Neuronal stem cell (in vitro differentiated cells): ENCODE results near the gene PRSS53. TPM values are rescaled to one million over a fixed set of nuclear protein-coding genes. Genes with fewer than 3 reads are reported as not detected.
"Not testable (repeated sequence)": the region's sequence is repeated elsewhere in the genome, so short reads cannot be mapped to it uniquely, and the experiment has no call there.

Experiments used
- DNase-seq: peaks from one replicate; pipeline ENCODE4 v3.0.0-alpha.2; 2013; ENCODE audit warnings: low spot score
- H2AFZ ChIP-seq: one replicate; pipeline ENCODE4 v1.6.1; 2013; ENCODE audit warnings: mild to moderate bottlenecking, low read length, inconsistent platforms
- H2AK5ac ChIP-seq: 2 replicates; pipeline ENCODE4 v1.6.1; 2013; ENCODE audit warnings: low read depth, mild to moderate bottlenecking, inconsistent platforms, low read length, moderate library complexity, mixed read lengths
- H2BK120ac ChIP-seq: 2 replicates; pipeline ENCODE4 v1.6.1; 2013; ENCODE audit warnings: low read depth, mild to moderate bottlenecking, inconsistent platforms, low read length, moderate library complexity, mixed read lengths
- H2BK12ac ChIP-seq: one replicate; pipeline ENCODE4 v1.6.1; 2013; ENCODE audit warnings: low read length, inconsistent platforms
- H2BK15ac ChIP-seq: 2 replicates; pipeline ENCODE4 v1.6.1; 2013; ENCODE audit warnings: mild to moderate bottlenecking, low read length, inconsistent platforms, mixed read lengths
- H2BK5ac ChIP-seq: one replicate; pipeline ENCODE4 v1.6.1; 2013; ENCODE audit warnings: inconsistent platforms, mild to moderate bottlenecking, low read length, moderate library complexity
- H3K14ac ChIP-seq: one replicate; pipeline ENCODE4 v1.6.1; 2013; ENCODE audit warnings: low read length, inconsistent platforms
- H3K18ac ChIP-seq: 2 replicates; pipeline ENCODE4 v1.6.1; 2013; ENCODE audit warnings: low read length, inconsistent platforms
- H3K23ac ChIP-seq: 2 replicates; pipeline ENCODE4 v1.6.1; 2013; ENCODE audit warnings: low read depth, mild to moderate bottlenecking, mixed read lengths, low read length, inconsistent platforms; ENCODE audit not compliant: poor library complexity
- H3K27ac ChIP-seq: replicated peaks from 3 replicates; pipeline ENCODE4 v1.5.1; 2013; ENCODE audit warnings: low read length, inconsistent platforms
- H3K27me3 ChIP-seq, 3 experiments: 2 replicates each; pipeline ENCODE4 v1.6.1; 2013; ENCODE audit warnings: low read length in 3 of 3, mild to moderate bottlenecking in 2 of 3, inconsistent platforms in 1 of 3, low read depth in 1 of 3, mixed read lengths in 1 of 3, moderate library complexity in 1 of 3; ENCODE audit not compliant: control insufficient read depth in 3 of 3, insufficient read depth in 3 of 3
- H3K36me3 ChIP-seq, 2 donors: replicated peaks in 1 of 2; 2 replicates each; pipeline ENCODE4 v1.6.1; 2013; ENCODE audit warnings: low read length in 2 of 2; ENCODE audit not compliant: control insufficient read depth in 2 of 2, insufficient read depth in 2 of 2
- H3K4ac ChIP-seq: 2 replicates; pipeline ENCODE4 v1.6.1; 2013; ENCODE audit warnings: inconsistent platforms, mild to moderate bottlenecking, low read length, moderate library complexity
- H3K4me1 ChIP-seq, 2 donors: 1 replicate in 1 of 2; 2 replicates in 1 of 2; pipeline ENCODE4 v1.6.1; 2013; ENCODE audit warnings: low read length in 2 of 2, low read depth in 1 of 2; ENCODE audit not compliant: control insufficient read depth in 2 of 2, insufficient read depth in 1 of 2
- H3K4me2 ChIP-seq: one replicate; pipeline ENCODE4 v1.6.1; 2013; ENCODE audit warnings: mild to moderate bottlenecking, low read length, inconsistent platforms; ENCODE audit not compliant: insufficient read depth, poor library complexity, severe bottlenecking
- H3K4me3 ChIP-seq, 2 donors: 2 replicates each; pipeline ENCODE4 v1.5.1; 2013; ENCODE audit warnings: low read length in 2 of 2, mild to moderate bottlenecking in 2 of 2, inconsistent platforms in 1 of 2, moderate library complexity in 1 of 2
- H3K79me1 ChIP-seq: one replicate; pipeline ENCODE4 v1.6.1; 2013; ENCODE audit warnings: low read depth, mild to moderate bottlenecking, inconsistent platforms, low read length, moderate library complexity
- H3K9ac ChIP-seq: one replicate; pipeline ENCODE4 v1.6.1; 2013; ENCODE audit warnings: mild to moderate bottlenecking, low read depth, low read length, inconsistent platforms; ENCODE audit not compliant: poor library complexity
- H3K9me3 ChIP-seq, 2 donors: replicated peaks in 1 of 2; 2 replicates each; pipeline versions ENCODE3 to v1.6.1; 2013; ENCODE audit warnings: low read length in 2 of 2, mild to moderate bottlenecking in 2 of 2, inconsistent platforms in 1 of 2, low read depth in 1 of 2, mixed read lengths in 1 of 2, moderate library complexity in 1 of 2; ENCODE audit not compliant: control insufficient read depth in 2 of 2, insufficient read depth in 1 of 2
- H4K8ac ChIP-seq: one replicate; pipeline ENCODE4 v1.6.1; 2013; ENCODE audit warnings: low read depth, mild to moderate bottlenecking, inconsistent platforms, low read length, moderate library complexity
- H4K91ac ChIP-seq: one replicate; pipeline ENCODE4 v1.6.1; 2013; ENCODE audit warnings: low read length, low read depth, mild to moderate bottlenecking, inconsistent platforms; ENCODE audit not compliant: poor library complexity
- WGBS, 2 donors: extraction: QIAGEN DNeasy Blood & Tissue Kit; methylation state at CpG; one replicate each; pipeline ENCODE4 v1.1.7; 2013; ENCODE audit warnings: missing lambda C conversion rate in 2 of 2, mixed read lengths in 1 of 2; ENCODE audit not compliant: insufficient read length in 2 of 2, insufficient replicate concordance in 1 of 2; ENCODE audit errors: extremely low coverage in 2 of 2; 5-methylcytosine and 5-hydroxymethylcytosine counted together
- polyA plus RNA-seq, 2 experiments: library from polyadenylated mRNA; stranded (reverse); fragments of 200-250 nt; gene quantifications; one replicate each; pipeline ENCODE4 v1.2.3, GENCODE V29; 2013

PRSS53 gene
- 1.6 TPM for polyA plus RNA-seq (2013, experiment 1 of 2)
- 1.9 TPM for polyA plus RNA-seq (2013, experiment 2 of 2)

DNA sequence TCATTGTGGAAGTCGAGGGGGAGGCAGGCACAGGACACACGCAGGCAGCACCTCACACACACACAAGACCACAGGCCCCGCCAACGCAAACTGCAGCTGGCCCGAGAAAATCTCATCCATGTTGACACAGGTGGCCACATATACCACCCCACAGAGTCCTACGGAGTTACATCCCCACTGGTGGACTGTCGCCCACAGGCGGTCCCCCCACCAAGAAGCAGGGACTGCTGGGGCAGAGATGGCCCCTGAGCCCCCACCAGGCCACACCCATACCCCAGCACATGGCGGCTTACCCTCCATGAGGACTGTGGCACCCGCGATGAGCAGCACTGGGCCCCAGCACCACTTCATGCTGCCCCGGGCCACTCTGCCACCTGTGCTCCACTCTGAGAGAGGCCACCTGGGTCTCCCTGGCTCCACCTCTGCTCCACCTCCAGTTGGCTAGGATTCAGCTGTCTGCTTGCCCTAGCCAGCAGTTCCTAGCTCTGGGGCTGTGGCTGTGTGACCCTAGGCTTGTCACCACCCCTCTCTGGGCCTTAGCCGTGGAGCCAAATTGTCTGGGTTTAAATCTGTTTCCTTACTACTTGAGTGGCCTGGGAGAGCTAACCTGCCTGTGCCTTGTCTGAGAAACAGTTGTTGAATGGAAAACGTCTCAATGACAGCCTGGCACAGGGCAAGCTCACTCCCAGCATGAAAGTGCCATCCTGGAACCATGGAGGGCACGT lies at the start of gene PRSS53:
TSS of gene PRSS53 (minus strand) at position 485 of the 725 bp plus-strand sequence. CDS start at position 351, 134 bp downstream.
- Histone ChIP-seq H3K9ac (no peak within 1 kb of the TSS), H3K4ac (peak within 1 kb of the TSS; percentile 53), H4K8ac (peak within 1 kb of the TSS; percentile 43)

DNA sequence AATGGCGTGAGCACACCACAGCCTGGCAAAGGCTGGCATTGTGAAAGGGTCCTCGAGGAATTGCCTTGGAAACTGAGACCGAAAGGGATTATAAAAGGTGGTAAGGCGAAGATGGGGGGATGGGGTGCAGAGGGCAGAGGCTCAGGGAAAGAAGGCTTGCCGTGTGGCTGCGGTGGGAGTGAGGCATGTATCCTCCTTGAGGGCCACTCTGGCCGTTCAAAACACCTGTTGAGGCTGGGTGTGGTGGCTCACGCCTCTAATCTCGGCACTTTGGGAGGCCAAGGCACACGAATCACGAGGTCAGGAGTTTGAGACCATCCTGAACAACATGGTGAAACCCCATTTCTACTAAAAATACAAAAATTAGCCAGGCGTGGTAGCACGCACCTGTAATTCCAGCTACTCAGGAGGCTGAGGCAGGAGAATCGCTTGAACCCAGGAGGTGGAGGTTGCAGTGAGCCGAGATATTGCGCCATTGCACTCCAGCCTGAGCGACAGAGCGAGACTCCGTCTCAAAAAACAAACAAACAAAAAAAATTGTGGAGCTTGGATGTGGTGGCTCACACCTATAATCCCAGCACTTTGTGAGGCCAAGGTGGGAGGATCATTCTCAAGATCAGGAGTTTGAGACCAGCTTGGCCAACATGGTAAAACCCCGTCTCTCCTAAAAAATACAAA lies 48.2 kb upstream of the PRSS53 start:
- not testable (repeated sequence) for H3K18ac ChIP-seq, H3K27me3 ChIP-seq, DNase-seq, H3K36me3 ChIP-seq, H3K27ac ChIP-seq, H2AK5ac ChIP-seq, H3K14ac ChIP-seq, H2BK12ac ChIP-seq, H2BK120ac ChIP-seq, H2AFZ ChIP-seq, H3K79me1 ChIP-seq, H4K91ac ChIP-seq, H3K9me3 ChIP-seq, H3K23ac ChIP-seq, H3K4me2 ChIP-seq, H3K9ac ChIP-seq, H3K4ac ChIP-seq, H2BK15ac ChIP-seq, H2BK5ac ChIP-seq, H3K4me3 ChIP-seq, H4K8ac ChIP-seq
- WGBS, 2 donors: no CpG with 5 or more reads among the region's 20 CpGs
- H3K4me1 ChIP-seq: peaks cover 24 to 28% of the 10 kb centered on the region in 2 donors

More for the DNA sequence above, at the start of gene PRSS53:
- no peak within 1 kb of the TSS for H3K4me3 ChIP-seq
- H2BK15ac ChIP-seq: no peak within 1 kb of the TSS
- H3K36me3 ChIP-seq: peaks cover 19 to 42% of the 10 kb centered on the region in 2 donors
- H2AFZ ChIP-seq: no peak within 1 kb of the TSS
- no peak within 1 kb of the TSS for H3K23ac ChIP-seq
- H3K4me2 ChIP-seq: no peak within 1 kb of the TSS
- no peaks in the 10 kb centered on the region for H3K27me3 ChIP-seq
- peaks cover 0 to 2% of the 10 kb centered on the region in 2 donors for H3K9me3 ChIP-seq
- H2AK5ac ChIP-seq: no peak within 1 kb of the TSS
- no peak within 1 kb of the TSS for H2BK12ac ChIP-seq
- H3K18ac ChIP-seq: no peak within 1 kb of the TSS
- H2BK5ac ChIP-seq: no peak within 1 kb of the TSS
- WGBS, 2 donors: no CpG with 5 or more reads among the region's 15 CpGs
- H3K27ac ChIP-seq: no peak within 1 kb of the TSS
- DNase-seq: no peak
- no peak within 1 kb of the TSS for H2BK120ac ChIP-seq
- H3K14ac ChIP-seq: no peak within 1 kb of the TSS
- H3K79me1 ChIP-seq: peaks cover 5% of the 10 kb centered on the region
- H3K4me1 ChIP-seq: peaks cover 0 to 6% of the 10 kb centered on the region in 2 donors
- no peak within 1 kb of the TSS for H4K91ac ChIP-seq

GRCh38 chr16:31136287-31136662 lies 47.5 kb upstream of the PRSS53 start:
- no peak overlapping the region for H3K23ac ChIP-seq
- H2BK12ac ChIP-seq: no peak overlapping the region
- peak overlapping the region; percentile 19 for H2BK5ac ChIP-seq
- H3K79me1 ChIP-seq: peaks cover 2% of the 10 kb centered on the region
- H3K4me2 ChIP-seq: no peak overlapping the region
- peaks cover 8 to 16% of the 10 kb centered on the region in 2 donors for H3K36me3 ChIP-seq
- no peak overlapping the region for H3K4me3 ChIP-seq
- H2BK120ac ChIP-seq: peak overlapping the region; percentile 21
- no peak overlapping the region for H3K9ac ChIP-seq
- H3K18ac ChIP-seq: peak overlapping the region; percentile 0
- DNase-seq: no peak
- H3K27ac ChIP-seq: no peak overlapping the region
- peak overlapping the region; percentile 6 for H2BK15ac ChIP-seq
- WGBS, 2 donors: no CpG with 5 or more reads among the region's 6 CpGs
- peaks cover 20 to 23% of the 10 kb centered on the region in 2 donors for H3K4me1 ChIP-seq
- peak overlapping the region; percentile 99 for H4K91ac ChIP-seq
- H2AFZ ChIP-seq: no peak overlapping the region
- H3K9me3 ChIP-seq: no peaks in the 10 kb centered on the region
- peak overlapping the region; percentile 20 for H2AK5ac ChIP-seq
- no peak overlapping the region for H4K8ac ChIP-seq
- no peak overlapping the region for H3K14ac ChIP-seq
- peaks cover 0 to 3% (median 0%) of the 10 kb centered on the region in 3 experiments for H3K27me3 ChIP-seq
- no peak overlapping the region for H3K4ac ChIP-seq
